Ovary (tissue), 9 donors: ENCODE data around the gene LIPT2. TPM values are rescaled to one million over a fixed set of nuclear protein-coding genes. Genes with fewer than 3 reads are reported as not detected.

Experiments used
- DNase-seq, 5 donors: peaks; one replicate each; pipeline ENCODE4 v3.0.0-alpha.2; 2019 to 2020
- H3K27ac ChIP-seq, 2 donors: fragments of 200-600 bp; one replicate each; pipeline versions ENCODE4 v1.5.1 to v1.8.0; 2019 to 2022
- H3K27me3 ChIP-seq: fragments of 200-600 bp; one replicate; pipeline ENCODE4 v1.8.0; 2022
- H3K36me3 ChIP-seq: fragments of 200-600 bp; sonication (generic); one replicate; pipeline ENCODE4 v1.5.1; 2019
- H3K4me1 ChIP-seq: one replicate; pipeline ENCODE4 v1.8.1; 2013; ENCODE audit warnings: mild to moderate bottlenecking, moderate library complexity; ENCODE audit not compliant: insufficient read depth
- H3K4me3 ChIP-seq: fragments of 200-600 bp; sonication (generic); one replicate; pipeline ENCODE4 v1.5.1; 2017
- H3K9me3 ChIP-seq, 2 donors: fragments of 200-600 bp in 1 of 2; sonication (generic) in 1 of 2; one replicate each; pipeline versions ENCODE4 v1.5.1 to v1.8.1; 2013 to 2019; ENCODE audit warnings: mild to moderate bottlenecking in 1 of 2, moderate library complexity in 1 of 2
- EP300 ChIP-seq: sonication (generic); formaldehyde crosslinking; IDR thresholded peaks from one replicate; pipeline ENCODE4 v1.6.1; 2017; ENCODE audit warnings: antibody characterized with exemption
- POLR2A ChIP-seq: fragments of 450-650 bp; IDR thresholded peaks from one replicate; pipeline ENCODE4 v1.6.1; 2017; ENCODE audit warnings: antibody characterized with exemption, mild to moderate bottlenecking, moderate library complexity
- WGBS, 3 donors: extraction: QIAGEN DNeasy Blood & Tissue Kit in 1 of 3; methylation state at CpG; one replicate each; pipeline versions ENCODE4 v1.1.5 to v1.1.7; 2013 to 2017; 5-methylcytosine and 5-hydroxymethylcytosine counted together
- intact Hi-C, 4 donors: fragments of 100-400 bp; cut with DNase I; formaldehyde crosslinking; loops; one replicate each; pipeline versions ENCODE4 v1.11.0 to v1.15.1; 2022 to 2023
- polyA plus RNA-seq, 2 donors: library from polyadenylated mRNA; stranded (reverse); fragments of 200-250 nt in 1 of 2; fragments of 350-450 nt in 1 of 2; fragmentation: Illumina TruSeq in 1 of 2; extraction: RNeasy Lipid Tissue Mini Kit (QIAGEN cat#74804) in 1 of 2; gene quantifications; one replicate each; pipeline ENCODE4 v1.2.3, GENCODE V29; 2013 to 2014
- total RNA-seq, 7 donors: library from RNA; depleted of rRNA in 2 of 7; stranded (reverse); fragments of >200 nt in 2 of 7; fragmentation: NEBNext Ultra II Directional in 3 of 7; extraction: Animal tissue kit (Norgen Biotek cat#: 25700) in 3 of 7; gene quantifications; one replicate each; pipeline versions ENCODE4 v1.1.0 to v1.2.4, GENCODE V29; 2016 to 2023
- TF ChIP-seq, protein P1 (sequence below), 3 donors: fragments of 450-650 bp in 2 of 3; fragments of 200-600 bp in 1 of 3; IDR thresholded peaks; one replicate each; pipeline versions ENCODE4 v1.5.1 to v1.8.0; 2016 to 2022; ENCODE audit warnings: antibody characterized with exemption in 3 of 3, mild to moderate bottlenecking in 1 of 3
- donor health status: DM: no; HTN: no; CAD: no; lungs with moderate emphysema.
- donor health status: DM: no; HTN: no; CAD: no.
- donor health status: Bipolar disorder and iron deficiency.
- donor health status: DM: yes; HTN: yes; CAD: no.
- donor health status: DM: no; HTN: no; CAD: no.
- donor health status: DM: yes; HTN: yes; CAD: no.

Gene LIPT2
- total and polyA plus RNA-seq, 9 donors, result 3.4 to 9.2 (median 5.6) TPM

DNA sequence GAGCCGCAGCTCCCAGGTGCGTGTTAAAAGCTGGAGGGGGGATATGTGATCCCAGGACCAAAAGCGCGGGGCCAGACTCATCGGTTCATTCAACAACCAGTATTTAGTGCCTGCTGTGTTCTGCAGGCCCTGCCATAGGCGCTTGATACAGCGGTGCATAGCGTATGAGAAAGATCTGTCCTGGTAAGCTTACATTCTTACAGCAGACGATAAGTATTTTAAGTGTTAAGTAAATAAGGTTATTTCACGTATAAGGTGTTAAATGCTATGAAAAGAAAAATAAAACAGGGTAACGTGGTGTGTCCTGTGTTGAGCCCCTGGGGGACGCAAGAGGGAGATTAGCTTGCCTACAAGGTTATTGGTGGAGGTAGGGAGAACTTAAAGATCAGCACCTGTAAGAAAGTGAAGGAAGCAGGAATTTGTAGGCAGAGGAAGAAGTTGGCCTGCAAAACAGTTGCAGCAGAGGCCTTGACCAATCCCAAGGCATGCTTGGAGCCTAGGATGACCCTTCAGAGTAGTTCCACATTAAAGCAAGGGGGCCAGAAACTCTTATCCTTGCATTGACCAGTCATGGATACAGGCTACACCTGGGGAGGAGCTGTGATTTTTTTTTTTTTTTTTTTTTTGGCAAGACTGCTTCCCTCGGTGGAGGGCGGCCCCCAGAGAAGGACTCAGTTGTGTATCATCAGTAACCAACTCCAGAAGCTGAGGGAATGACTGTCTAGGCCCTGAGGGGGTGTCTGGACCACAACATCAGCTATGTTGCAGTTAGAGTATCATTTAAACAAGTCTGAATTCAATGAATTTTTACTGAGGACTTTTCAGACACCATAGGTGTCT, 487 bp upstream of the LIPT2 start:
- intact Hi-C loops, result no loop called here
- Histone ChIP-seq H3K4me3 (peak overlapping the region; percentile 71), H3K27ac (peak overlapping the region; percentile 90 to 100), H3K36me3 (no peaks in the 10 kb centered on the region), H3K27me3 (no peaks in the 10 kb centered on the region), H3K9me3 (no peaks in the 10 kb centered on the region), H3K4me1 (peaks cover 2% of the 10 kb centered on the region)
- 11 to 15% (median 12%) methylated on average over 14 of the region's 14 CpGs for WGBS, 3 donors
- DNase-seq, result no peak
- TF ChIP-seq, protein P1, sequence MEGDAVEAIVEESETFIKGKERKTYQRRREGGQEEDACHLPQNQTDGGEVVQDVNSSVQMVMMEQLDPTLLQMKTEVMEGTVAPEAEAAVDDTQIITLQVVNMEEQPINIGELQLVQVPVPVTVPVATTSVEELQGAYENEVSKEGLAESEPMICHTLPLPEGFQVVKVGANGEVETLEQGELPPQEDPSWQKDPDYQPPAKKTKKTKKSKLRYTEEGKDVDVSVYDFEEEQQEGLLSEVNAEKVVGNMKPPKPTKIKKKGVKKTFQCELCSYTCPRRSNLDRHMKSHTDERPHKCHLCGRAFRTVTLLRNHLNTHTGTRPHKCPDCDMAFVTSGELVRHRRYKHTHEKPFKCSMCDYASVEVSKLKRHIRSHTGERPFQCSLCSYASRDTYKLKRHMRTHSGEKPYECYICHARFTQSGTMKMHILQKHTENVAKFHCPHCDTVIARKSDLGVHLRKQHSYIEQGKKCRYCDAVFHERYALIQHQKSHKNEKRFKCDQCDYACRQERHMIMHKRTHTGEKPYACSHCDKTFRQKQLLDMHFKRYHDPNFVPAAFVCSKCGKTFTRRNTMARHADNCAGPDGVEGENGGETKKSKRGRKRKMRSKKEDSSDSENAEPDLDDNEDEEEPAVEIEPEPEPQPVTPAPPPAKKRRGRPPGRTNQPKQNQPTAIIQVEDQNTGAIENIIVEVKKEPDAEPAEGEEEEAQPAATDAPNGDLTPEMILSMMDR (IDR thresholded peaks at IDR 0.05), result no peak
- TF ChIP-seq POLR2A, result no peak
- TF ChIP-seq EP300, result no peak

DNA sequence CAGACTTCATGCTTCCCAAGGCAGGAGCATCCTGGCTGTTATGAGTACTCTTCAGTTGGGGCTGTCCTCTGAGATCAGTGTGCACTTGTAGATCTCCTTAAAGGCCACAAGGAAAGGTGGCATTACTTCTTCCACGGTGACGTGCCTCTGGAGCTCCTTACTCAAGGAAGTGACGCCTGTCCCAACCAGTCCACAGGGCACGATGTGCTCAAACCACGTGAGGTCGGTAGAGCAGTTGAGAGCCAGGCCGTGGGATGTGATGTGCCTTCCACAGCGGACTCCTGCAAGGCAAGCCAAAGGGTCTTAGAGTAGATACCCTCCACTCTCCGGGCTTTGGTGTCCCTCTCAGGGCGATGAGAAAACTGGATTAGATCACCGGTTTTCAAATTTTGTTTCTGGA, 1.4 kb downstream of the LIPT2 start:
- intact Hi-C loops, result no loop called here
- no peak for DNase-seq
- Histone ChIP-seq H3K9me3 (no peaks in the 10 kb centered on the region), H3K27ac (no peak overlapping the region), H3K27me3 (no peaks in the 10 kb centered on the region), H3K4me3 (no peak overlapping the region), H3K4me1 (peaks cover 2% of the 10 kb centered on the region), H3K36me3 (no peaks in the 10 kb centered on the region)
- WGBS, 3 donors, result 89 to 95% (median 92%) methylated on average over 11 of the region's 11 CpGs
- no peak for TF ChIP-seq POLR2A
- no peak for TF ChIP-seq EP300

DNA sequence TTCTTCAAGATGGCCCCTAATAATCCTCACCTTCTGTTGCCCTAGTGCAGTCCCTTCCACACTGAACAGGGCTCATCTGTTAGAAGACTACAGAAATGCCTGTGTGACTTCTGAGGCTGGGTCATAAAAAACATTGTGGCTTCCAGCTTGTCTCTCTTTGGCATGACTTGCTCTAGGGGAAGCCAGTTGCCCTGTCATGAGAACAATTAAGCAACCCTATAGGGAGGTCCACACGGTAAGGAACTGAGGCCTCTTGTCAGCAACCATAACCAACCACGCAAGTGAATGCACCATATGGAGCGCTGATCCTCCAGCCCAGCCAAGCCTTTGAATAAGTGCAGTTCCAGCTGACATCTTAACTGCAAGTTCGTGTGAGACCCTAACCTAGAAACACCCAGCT, 2.6 kb downstream of the LIPT2 start:
- Histone ChIP-seq H3K4me3 (no peak overlapping the region), H3K4me1 (peaks cover 2% of the 10 kb centered on the region), H3K27ac (no peak overlapping the region), H3K9me3 (no peaks in the 10 kb centered on the region), H3K36me3 (no peaks in the 10 kb centered on the region), H3K27me3 (no peaks in the 10 kb centered on the region)
- intact Hi-C loops, result no loop called here
- TF ChIP-seq EP300, result no peak
- TF ChIP-seq POLR2A, result no peak
- TF ChIP-seq, protein P1 (IDR thresholded peaks at IDR 0.05), result no peak
- DNase-seq, result no peak
- WGBS, 3 donors, result 84 to 92% (median 90%) methylated on average over 4 of the region's 4 CpGs

- no peak for DNase-seq
- H3K27me3 ChIP-seq, result no peaks in the 10 kb centered on the region
- H3K9me3 ChIP-seq, result no peaks in the 10 kb centered on the region
- 77 to 96% (median 89%) methylated on average over 1 of the region's 1 CpG for WGBS, 3 donors
- H3K4me3 ChIP-seq, result no peak overlapping the region
- no peak for TF ChIP-seq EP300
- TF ChIP-seq, protein P1 (IDR thresholded peaks at IDR 0.05), result no peak
- TF ChIP-seq POLR2A, result no peak
- no peaks in the 10 kb centered on the region for H3K36me3 ChIP-seq
- H3K4me1 ChIP-seq, result no peaks in the 10 kb centered on the region
- no peak overlapping the region for H3K27ac ChIP-seq
- intact Hi-C loops, result no loop called here
Observed at GRCh38 chr11:74487875-74488274, 5.6 kb downstream of the LIPT2 start.

- DNase-seq, result no peak
- Histone ChIP-seq H3K9me3 (no peaks in the 10 kb centered on the region), H3K27me3 (no peaks in the 10 kb centered on the region), H3K27ac (no peak overlapping the region), H3K4me1 (no peaks in the 10 kb centered on the region), H3K4me3 (no peak overlapping the region), H3K36me3 (no peaks in the 10 kb centered on the region)
- TF ChIP-seq, protein P1 (IDR thresholded peaks at IDR 0.05), result no peak
- TF ChIP-seq POLR2A (no peak), EP300 (no peak)
- intact Hi-C loops, result no loop called here
- 86 to 96% (median 90%) methylated on average over 2 of the region's 2 CpGs for WGBS, 3 donors
Observed at GRCh38 chr11:74485868-74486267, 7.7 kb downstream of the LIPT2 start.
